ENCODE measurements around the gene STARD9. TPM values are rescaled to one million over a fixed set of nuclear protein-coding genes. Genes with fewer than 3 reads are reported as not detected.

STARD9 gene
- total and polyA plus RNA-seq, 3 experiments from 2014 or later = 1.3 to 7.6 (median 6.5) TPM

GRCh38 chr15:42720071-42720470 lies 144.7 kb downstream of the STARD9 start:
- Mint-ChIP-seq H3K4me1 (no peaks in the 10 kb centered on the region), H3K27me3 (no peaks in the 10 kb centered on the region), H3K9me3 (no peaks in the 10 kb centered on the region), H3K4me3 (no peak overlapping the region), H3K36me3 (peaks cover 0 to 63% (median 8%) of the 10 kb centered on the region in 3 donors), H3K27ac (peak overlapping the region in 5 of 8 donors; percentile 14 to 68 (median 51))
- CTCF ChIA-PET = no interaction called here
- Histone ChIP-seq H3K4me3 (ENCODE audit: low read length) (no peak overlapping the region), H3K27me3 (ENCODE audit: insufficient read depth, low read length, poor library complexity, severe bottlenecking) (no peaks in the 10 kb centered on the region), H3K9me3 (ENCODE audit: low read length) (no peaks in the 10 kb centered on the region), H3K27ac (ENCODE audit: low read depth, low read length) (no peak overlapping the region), H3K36me3 (ENCODE audit: insufficient read depth, low read length) (peaks cover 12% of the 10 kb centered on the region), H3K4me1 (ENCODE audit: insufficient read depth, low read length) (no peaks in the 10 kb centered on the region)
- POLR2A ChIA-PET = no interaction called here
- no peak for DNase-seq

- Histone ChIP-seq H3K27ac (ENCODE audit: low read depth, low read length) (no peak overlapping the region), H3K27me3 (ENCODE audit: insufficient read depth, low read length, poor library complexity, severe bottlenecking) (no peaks in the 10 kb centered on the region), H3K4me3 (ENCODE audit: low read length) (no peak overlapping the region), H3K9me3 (ENCODE audit: low read length) (no peaks in the 10 kb centered on the region), H3K4me1 (ENCODE audit: insufficient read depth, low read length) (no peaks in the 10 kb centered on the region), H3K36me3 (ENCODE audit: insufficient read depth, low read length) (peaks cover 13% of the 10 kb centered on the region)
- Mint-ChIP-seq H3K27ac (peak overlapping the region in 3 of 8 donors; percentile 20 to 42 (median 34)), H3K36me3 (peaks cover 0 to 72% (median 12%) of the 10 kb centered on the region in 3 donors), H3K4me3 (no peak overlapping the region), H3K4me1 (no peaks in the 10 kb centered on the region), H3K9me3 (no peaks in the 10 kb centered on the region), H3K27me3 (no peaks in the 10 kb centered on the region)
- CTCF ChIA-PET = no interaction called here
- DNase-seq = no peak
- POLR2A ChIA-PET = no interaction called here
Observed at GRCh38 chr15:42721016-42721415, 145.6 kb downstream of the STARD9 start.

GRCh38 chr15:42721916-42722315 lies 146.5 kb downstream of the STARD9 start:
- POLR2A ChIA-PET = no interaction called here
- CTCF ChIA-PET = interaction anchor here (1.0 to 1.5 kb wide), 2 partner anchors 14 to 204 kb away, joined by 3 to 4 read pairs; no protein-coding TSS in a partner anchor
- Mint-ChIP-seq H3K9me3 (no peaks in the 10 kb centered on the region), H3K36me3 (peaks cover 0 to 79% (median 18%) of the 10 kb centered on the region in 3 donors), H3K4me3 (no peak overlapping the region), H3K27ac (peak overlapping the region in 1 of 8 donors; percentile 86), H3K27me3 (no peaks in the 10 kb centered on the region), H3K4me1 (no peaks in the 10 kb centered on the region)
- H3K36me3 ChIP-seq (ENCODE audit: insufficient read depth, low read length) = peaks cover 13% of the 10 kb centered on the region
- no peak overlapping the region for H3K27ac ChIP-seq (ENCODE audit: low read depth, low read length)
- DNase-seq = no peak
- no peaks in the 10 kb centered on the region for H3K27me3 ChIP-seq (ENCODE audit: insufficient read depth, low read length, poor library complexity, severe bottlenecking)
- no peaks in the 10 kb centered on the region for H3K9me3 ChIP-seq (ENCODE audit: low read length)
- H3K4me3 ChIP-seq (ENCODE audit: low read length) = no peak overlapping the region
- H3K4me1 ChIP-seq (ENCODE audit: insufficient read depth, low read length) = no peaks in the 10 kb centered on the region

GRCh38 chr15:42723068-42723467 lies 147.7 kb downstream of the STARD9 start:
- Histone ChIP-seq H3K4me3 (ENCODE audit: low read length) (no peak overlapping the region), H3K9me3 (ENCODE audit: low read length) (no peaks in the 10 kb centered on the region), H3K4me1 (ENCODE audit: insufficient read depth, low read length) (no peaks in the 10 kb centered on the region), H3K27me3 (ENCODE audit: insufficient read depth, low read length, poor library complexity, severe bottlenecking) (no peaks in the 10 kb centered on the region), H3K36me3 (ENCODE audit: insufficient read depth, low read length) (peaks cover 13% of the 10 kb centered on the region), H3K27ac (ENCODE audit: low read depth, low read length) (no peak overlapping the region)
- H3K27ac Mint-ChIP-seq = peak overlapping the region in 5 of 8 donors; percentile 34 to 86 (median 52)
- no peaks in the 10 kb centered on the region for H3K4me1 Mint-ChIP-seq
- no peaks in the 10 kb centered on the region for H3K27me3 Mint-ChIP-seq
- ChIA-PET POLR2A (no interaction called here), CTCF (interaction anchor here (0.9 to 1.5 kb wide), 3 partner anchors 11 to 203 kb away, joined by 3 to 4 read pairs (median 3); partner anchors contain the start of gene STARD9)
- no peaks in the 10 kb centered on the region for H3K9me3 Mint-ChIP-seq
- DNase-seq = no peak
- H3K36me3 Mint-ChIP-seq = peaks cover 0 to 87% (median 20%) of the 10 kb centered on the region in 3 donors
- H3K4me3 Mint-ChIP-seq = no peak overlapping the region

GRCh38 chr15:42724276-42724675 lies 148.9 kb downstream of the STARD9 start:
- H3K4me3 Mint-ChIP-seq = no peak overlapping the region

GRCh38 chr15:42725331-42725903 lies 150.0 kb downstream of the STARD9 start:
- Histone ChIP-seq H3K9me3 (ENCODE audit: low read length) (no peaks in the 10 kb centered on the region), H3K27ac (ENCODE audit: low read depth, low read length) (no peak overlapping the region), H3K4me3 (ENCODE audit: low read length) (no peak overlapping the region), H3K36me3 (ENCODE audit: insufficient read depth, low read length) (peaks cover 23% of the 10 kb centered on the region), H3K4me1 (ENCODE audit: insufficient read depth, low read length) (no peaks in the 10 kb centered on the region), H3K27me3 (ENCODE audit: insufficient read depth, low read length, poor library complexity, severe bottlenecking) (no peaks in the 10 kb centered on the region)
- Mint-ChIP-seq H3K9me3 (no peaks in the 10 kb centered on the region), H3K4me3 (no peak overlapping the region), H3K27me3 (no peaks in the 10 kb centered on the region), H3K36me3 (peaks cover 0 to 87% (median 22%) of the 10 kb centered on the region in 3 donors), H3K4me1 (no peaks in the 10 kb centered on the region), H3K27ac (peak overlapping the region in 1 of 8 donors; percentile 41)
- ChIA-PET POLR2A (interaction anchor here (0.6 kb wide), 1 partner anchor 52 kb away, joined by 4 read pairs; no protein-coding TSS in a partner anchor), CTCF (no interaction called here)
- DNase-seq = no peak

More at GRCh38 chr15:42724276-42724675, 148.9 kb downstream of the STARD9 start:
- Histone ChIP-seq H3K4me1 (ENCODE audit: insufficient read depth, low read length) (no peaks in the 10 kb centered on the region), H3K36me3 (ENCODE audit: insufficient read depth, low read length) (peaks cover 20% of the 10 kb centered on the region), H3K27ac (ENCODE audit: low read depth, low read length) (no peak overlapping the region), H3K9me3 (ENCODE audit: low read length) (no peaks in the 10 kb centered on the region), H3K27me3 (ENCODE audit: insufficient read depth, low read length, poor library complexity, severe bottlenecking) (no peaks in the 10 kb centered on the region), H3K4me3 (ENCODE audit: low read length) (no peak overlapping the region)
- Mint-ChIP-seq H3K9me3 (no peaks in the 10 kb centered on the region), H3K27me3 (no peaks in the 10 kb centered on the region), H3K4me1 (no peaks in the 10 kb centered on the region), H3K36me3 (peaks cover 0 to 87% (median 20%) of the 10 kb centered on the region in 3 donors), H3K27ac (peak overlapping the region in 1 of 8 donors; percentile 3)
- DNase-seq = no peak
- POLR2A ChIA-PET = no interaction called here
- CTCF ChIA-PET = no interaction called here

- DNase-seq = no peak
- ChIA-PET POLR2A (no interaction called here), CTCF (no interaction called here)
- no peaks in the 10 kb centered on the region for H3K27me3 ChIP-seq (ENCODE audit: insufficient read depth, low read length, poor library complexity, severe bottlenecking)
- Mint-ChIP-seq H3K4me1 (no peaks in the 10 kb centered on the region), H3K4me3 (no peak overlapping the region), H3K9me3 (no peaks in the 10 kb centered on the region), H3K27ac (no peak overlapping the region), H3K36me3 (peaks cover 0 to 88% (median 20%) of the 10 kb centered on the region in 3 donors), H3K27me3 (no peaks in the 10 kb centered on the region)
- H3K4me1 ChIP-seq (ENCODE audit: insufficient read depth, low read length) = no peaks in the 10 kb centered on the region
- H3K9me3 ChIP-seq (ENCODE audit: low read length) = no peaks in the 10 kb centered on the region
- H3K36me3 ChIP-seq (ENCODE audit: insufficient read depth, low read length) = peaks cover 26% of the 10 kb centered on the region
- no peak overlapping the region for H3K27ac ChIP-seq (ENCODE audit: low read depth, low read length)
- H3K4me3 ChIP-seq (ENCODE audit: low read length) = no peak overlapping the region
Observed at GRCh38 chr15:42726114-42726513, 150.7 kb downstream of the STARD9 start.

GRCh38 chr15:42727750-42728381 lies 152.5 kb downstream of the STARD9 start:
- Mint-ChIP-seq H3K27ac (peak overlapping the region in 1 of 8 donors; percentile 50), H3K36me3 (peaks cover 0 to 97% (median 23%) of the 10 kb centered on the region in 3 donors), H3K9me3 (no peaks in the 10 kb centered on the region), H3K27me3 (no peaks in the 10 kb centered on the region), H3K4me1 (peaks cover 1 to 4% (median 3%) of the 10 kb centered on the region in 3 donors), H3K4me3 (no peak overlapping the region)
- no peaks in the 10 kb centered on the region for H3K27me3 ChIP-seq (ENCODE audit: insufficient read depth, low read length, poor library complexity, severe bottlenecking)
- no peak for DNase-seq
- H3K4me1 ChIP-seq (ENCODE audit: insufficient read depth, low read length) = no peaks in the 10 kb centered on the region
- H3K36me3 ChIP-seq (ENCODE audit: insufficient read depth, low read length) = peaks cover 35% of the 10 kb centered on the region
- ChIA-PET CTCF (no interaction called here), POLR2A (no interaction called here)
- H3K9me3 ChIP-seq (ENCODE audit: low read length) = no peaks in the 10 kb centered on the region
- H3K4me3 ChIP-seq (ENCODE audit: low read length) = no peak overlapping the region
- H3K27ac ChIP-seq (ENCODE audit: low read depth, low read length) = no peak overlapping the region
